HFFc6 (cell line): ENCODE results near the gene AKAP6. TPM values are rescaled to one million over a fixed set of nuclear protein-coding genes. Genes with fewer than 3 reads are reported as not detected.
A peak's percentile ranks its signal among the peaks of the same experiment; 100 is the strongest.

Experiments
- DNase-seq: peaks from one replicate; pipeline ENCODE4 v3.0.0-alpha.2; 2018
- H3K27ac Mint-ChIP-seq: 2 replicates; pipeline ENCODE4 v1.8.0; 2020; ENCODE audit warnings: mild to moderate bottlenecking, mixed read lengths
- H3K27me3 Mint-ChIP-seq: 2 replicates; pipeline ENCODE4 v1.8.0; 2021; ENCODE audit warnings: mild to moderate bottlenecking, moderate library complexity, mixed read lengths; ENCODE audit not compliant: insufficient read depth
- H3K36me3 Mint-ChIP-seq: 2 replicates; pipeline ENCODE4 v1.8.0; 2021; ENCODE audit warnings: low read depth, mixed read lengths
- H3K4me1 Mint-ChIP-seq: 2 replicates; pipeline ENCODE4 v1.8.0; 2020; ENCODE audit warnings: low read depth, mixed read lengths
- H3K4me3 Mint-ChIP-seq: 2 replicates; pipeline ENCODE4 v1.8.0; 2020; ENCODE audit warnings: mild to moderate bottlenecking, moderate library complexity, mixed read lengths
- H3K9me3 Mint-ChIP-seq: 2 replicates; pipeline ENCODE4 v1.8.0; 2020; ENCODE audit warnings: mild to moderate bottlenecking, mixed read lengths
- total RNA-seq, 6 experiments: library from RNA; stranded (reverse); fragmentation: NEBNext Ultra II Directional; extraction: Animal tissue kit (Norgen Biotek cat#: 25700); gene quantifications; 2 replicates in 1 of 6; 3 replicates in 5 of 6; pipeline ENCODE4 v1.2.3, GENCODE V29; 2021
- TF ChIP-seq, protein P1 (sequence below): fragments of 200-600 bp; sonication (generic); IDR thresholded peaks from 2 replicates; pipeline ENCODE4 v1.5.0; 2021; ENCODE audit warnings: antibody characterized with exemption, mild to moderate bottlenecking

The AKAP6 gene
- total RNA-seq, 6 experiments from 2014 or later: 6.1 to 9.8 (median 6.5) TPM

DNA sequence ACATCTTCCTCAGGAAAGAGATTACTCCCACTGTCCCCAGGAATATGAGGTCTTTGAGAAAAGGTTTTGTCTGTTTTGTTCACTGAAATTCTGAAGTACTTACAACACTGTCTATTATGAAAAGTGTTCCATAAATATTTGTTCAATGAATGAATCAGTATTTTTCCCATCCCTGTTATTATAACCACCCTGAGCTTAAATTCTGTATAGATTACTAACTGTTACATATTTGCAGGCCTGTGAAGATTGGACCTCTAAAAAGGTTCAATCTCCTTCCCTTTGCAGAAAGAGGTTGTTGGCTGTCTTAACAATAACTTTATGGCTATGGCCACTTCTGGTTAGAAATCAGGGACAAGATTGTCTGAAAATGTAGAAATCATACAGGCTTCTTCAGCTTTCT lies 435.0 kb downstream of the AKAP6 start:
- no peaks in the 10 kb centered on the region; the same call in 1 of the 2 replicates for H3K27me3 Mint-ChIP-seq
- TF ChIP-seq, protein P1, sequence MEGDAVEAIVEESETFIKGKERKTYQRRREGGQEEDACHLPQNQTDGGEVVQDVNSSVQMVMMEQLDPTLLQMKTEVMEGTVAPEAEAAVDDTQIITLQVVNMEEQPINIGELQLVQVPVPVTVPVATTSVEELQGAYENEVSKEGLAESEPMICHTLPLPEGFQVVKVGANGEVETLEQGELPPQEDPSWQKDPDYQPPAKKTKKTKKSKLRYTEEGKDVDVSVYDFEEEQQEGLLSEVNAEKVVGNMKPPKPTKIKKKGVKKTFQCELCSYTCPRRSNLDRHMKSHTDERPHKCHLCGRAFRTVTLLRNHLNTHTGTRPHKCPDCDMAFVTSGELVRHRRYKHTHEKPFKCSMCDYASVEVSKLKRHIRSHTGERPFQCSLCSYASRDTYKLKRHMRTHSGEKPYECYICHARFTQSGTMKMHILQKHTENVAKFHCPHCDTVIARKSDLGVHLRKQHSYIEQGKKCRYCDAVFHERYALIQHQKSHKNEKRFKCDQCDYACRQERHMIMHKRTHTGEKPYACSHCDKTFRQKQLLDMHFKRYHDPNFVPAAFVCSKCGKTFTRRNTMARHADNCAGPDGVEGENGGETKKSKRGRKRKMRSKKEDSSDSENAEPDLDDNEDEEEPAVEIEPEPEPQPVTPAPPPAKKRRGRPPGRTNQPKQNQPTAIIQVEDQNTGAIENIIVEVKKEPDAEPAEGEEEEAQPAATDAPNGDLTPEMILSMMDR: no peak
- peaks cover 42% of the 10 kb centered on the region for H3K4me1 Mint-ChIP-seq
- no peak for DNase-seq
- H3K36me3 Mint-ChIP-seq: peaks cover 5% of the 10 kb centered on the region; the same call in 1 of the 2 replicates
- H3K4me3 Mint-ChIP-seq: no peak overlapping the region
- H3K27ac Mint-ChIP-seq: peak overlapping the region; percentile 41; the same call in 1 of the 2 replicates
- H3K9me3 Mint-ChIP-seq: no peaks in the 10 kb centered on the region

DNA sequence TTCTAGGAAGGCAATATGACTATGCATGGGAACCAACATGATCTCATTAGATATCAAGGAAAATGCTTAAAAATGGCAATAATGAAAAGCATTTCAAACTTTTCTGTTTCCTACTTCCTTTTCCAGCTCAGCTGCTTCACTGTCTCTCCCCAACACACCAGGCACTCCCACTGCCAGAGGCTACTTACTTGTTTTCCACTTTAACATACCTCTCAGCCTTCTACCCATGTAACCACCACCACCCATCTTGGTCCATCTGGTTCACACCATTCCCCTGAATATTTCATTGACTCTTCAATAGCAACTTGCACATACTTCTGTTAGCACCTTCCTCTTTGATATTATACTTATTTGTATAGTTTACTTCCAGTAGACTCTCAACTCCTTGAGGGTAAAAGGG lies 441.3 kb downstream of the AKAP6 start:
- no peak for DNase-seq
- TF ChIP-seq, protein P1: no peak
- Mint-ChIP-seq H3K27ac (no peak overlapping the region), H3K36me3 (no peaks in the 10 kb centered on the region; the same call in 1 of the 2 replicates), H3K9me3 (no peaks in the 10 kb centered on the region), H3K4me1 (peaks cover 6% of the 10 kb centered on the region; the same call in 1 of the 2 replicates), H3K27me3 (no peaks in the 10 kb centered on the region), H3K4me3 (no peak overlapping the region)

DNA sequence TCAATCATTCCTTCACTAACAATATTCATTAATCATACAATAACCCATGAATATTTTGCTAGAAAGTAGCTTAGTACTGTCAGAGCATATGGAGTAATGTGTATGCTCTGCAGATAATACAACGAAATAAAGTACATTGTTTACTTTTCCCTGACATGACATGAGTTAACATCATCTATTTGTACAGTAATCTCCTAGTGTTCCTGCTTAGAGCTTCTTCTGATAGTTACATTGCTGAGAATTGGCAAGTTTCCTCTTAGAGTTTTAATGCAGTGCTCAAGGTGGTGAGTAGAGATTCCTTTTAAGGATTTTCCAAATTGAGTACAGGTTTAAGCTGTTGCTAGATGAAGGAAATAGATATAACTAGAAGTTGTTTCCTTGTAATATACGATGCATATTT lies 445.1 kb downstream of the AKAP6 start:
- H3K27ac Mint-ChIP-seq: no peak overlapping the region
- H3K27me3 Mint-ChIP-seq: no peaks in the 10 kb centered on the region
- no peaks in the 10 kb centered on the region for H3K9me3 Mint-ChIP-seq
- no peak for DNase-seq
- H3K4me3 Mint-ChIP-seq: no peak overlapping the region
- TF ChIP-seq, protein P1: no peak
- H3K36me3 Mint-ChIP-seq: no peaks in the 10 kb centered on the region; the same call in 1 of the 2 replicates
- peaks cover 6% of the 10 kb centered on the region; the same call in 1 of the 2 replicates for H3K4me1 Mint-ChIP-seq

DNA sequence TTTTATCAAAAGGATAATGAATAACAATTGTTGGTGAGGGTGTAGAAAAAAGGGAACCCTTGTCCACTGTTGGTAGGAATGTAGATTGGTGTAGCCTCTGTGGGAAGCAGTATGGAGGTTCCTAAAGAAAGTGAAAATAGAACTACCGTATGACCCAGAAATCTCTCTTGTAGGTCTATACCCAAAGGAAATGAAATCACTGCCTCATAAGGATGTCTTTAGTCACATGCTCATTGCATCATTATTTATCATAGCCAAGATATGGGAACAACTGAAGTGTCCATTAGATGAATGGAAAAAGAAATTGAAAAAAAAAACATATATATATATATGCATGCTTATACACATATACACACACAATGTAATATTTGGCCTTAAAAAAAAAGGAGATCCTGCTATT lies 450.7 kb downstream of the AKAP6 start:
- TF ChIP-seq, protein P1: no peak
- no peak for DNase-seq
- Mint-ChIP-seq H3K27ac (no peak overlapping the region), H3K27me3 (no peaks in the 10 kb centered on the region), H3K9me3 (no peaks in the 10 kb centered on the region), H3K4me1 (no peaks in the 10 kb centered on the region), H3K36me3 (no peaks in the 10 kb centered on the region; the same call in 1 of the 2 replicates), H3K4me3 (no peak overlapping the region)

DNA sequence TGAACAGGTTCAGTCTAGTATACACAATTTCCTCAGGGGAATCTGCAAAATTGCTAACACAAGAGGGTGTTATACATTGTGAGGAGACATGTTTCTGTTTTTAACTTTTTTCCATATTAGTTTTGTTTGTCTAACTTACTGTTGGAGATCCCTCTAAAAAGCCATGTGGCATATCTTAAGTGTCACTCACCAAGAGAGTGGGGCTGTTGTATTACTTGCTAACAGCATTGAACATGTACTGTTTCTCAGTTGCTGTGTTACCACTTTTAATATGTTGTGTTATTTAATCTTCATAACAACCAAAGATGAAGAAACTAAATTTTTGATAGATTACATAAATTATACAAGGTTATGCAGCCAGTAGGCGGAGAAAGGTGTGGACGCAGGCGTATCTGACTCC lies 455.3 kb downstream of the AKAP6 start:
- Mint-ChIP-seq H3K4me1 (no peaks in the 10 kb centered on the region), H3K27me3 (no peaks in the 10 kb centered on the region; the same call in none of the 2 replicates), H3K9me3 (no peaks in the 10 kb centered on the region), H3K4me3 (no peak overlapping the region), H3K27ac (no peak overlapping the region), H3K36me3 (no peaks in the 10 kb centered on the region)
- TF ChIP-seq, protein P1: no peak
- no peak for DNase-seq

DNA sequence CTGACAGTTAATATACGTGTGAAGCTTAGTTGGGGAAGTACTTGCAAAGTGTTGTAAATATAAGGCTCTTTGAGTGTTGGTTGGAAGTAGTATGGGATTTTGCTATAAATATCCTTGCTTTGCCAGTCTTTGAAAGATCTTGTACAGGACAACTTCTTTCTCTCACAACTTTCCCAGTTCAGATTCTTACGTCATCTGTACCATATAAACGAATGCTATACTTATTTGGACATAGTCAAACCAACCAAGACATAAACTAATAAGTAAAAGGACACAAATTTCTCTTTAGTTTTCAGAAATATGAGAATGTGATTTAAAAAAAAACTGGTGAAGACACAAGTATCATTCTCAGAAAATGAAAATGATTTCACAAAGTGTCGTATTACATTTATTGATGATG lies 456.5 kb downstream of the AKAP6 start:
- Mint-ChIP-seq H3K4me3 (no peak overlapping the region), H3K36me3 (no peaks in the 10 kb centered on the region), H3K4me1 (no peaks in the 10 kb centered on the region), H3K9me3 (no peaks in the 10 kb centered on the region), H3K27ac (no peak overlapping the region), H3K27me3 (no peaks in the 10 kb centered on the region; the same call in none of the 2 replicates)
- TF ChIP-seq, protein P1: no peak
- DNase-seq: no peak
